Small intestine (tissue), 7 donors: ENCODE data around the gene TMC5. TPM values are rescaled to one million over a fixed set of nuclear protein-coding genes. Genes with fewer than 3 reads are reported as not detected.

ENCODE experiments used
- DNase-seq, 2 donors: peaks; one replicate each; pipeline versions ENCODE4 v3.0.0 to v3.0.0-alpha.2; 2013
- FAIRE-seq: peaks from 2 replicates; lab custom pipeline; 2012; peaks lifted over from hg19 to GRCh38; lab: Jason Lieb, UNC
- H3K27ac ChIP-seq, 3 donors: one replicate each; pipeline ENCODE4 v1.5.1; 2013; ENCODE audit warnings: low read length in 2 of 3, mild to moderate bottlenecking in 2 of 3, control low read depth in 1 of 3, inconsistent platforms in 1 of 3, low read depth in 1 of 3, moderate library complexity in 1 of 3
- H3K27me3 ChIP-seq, 3 donors: one replicate each; pipeline ENCODE4 v1.6.1; 2013; ENCODE audit warnings: low read length in 3 of 3, inconsistent platforms in 1 of 3; ENCODE audit not compliant: control insufficient read depth in 3 of 3, insufficient read depth in 3 of 3
- H3K36me3 ChIP-seq, 3 donors: one replicate each; pipeline ENCODE4 v1.6.1; 2013; ENCODE audit warnings: low read length in 3 of 3, inconsistent platforms in 1 of 3, low read depth in 1 of 3, mild to moderate bottlenecking in 1 of 3, moderate library complexity in 1 of 3; ENCODE audit not compliant: control insufficient read depth in 3 of 3, insufficient read depth in 2 of 3
- H3K4me1 ChIP-seq, 3 donors: one replicate each; pipeline ENCODE4 v1.6.1; 2013; ENCODE audit warnings: low read length in 2 of 3, inconsistent platforms in 1 of 3, low read depth in 1 of 3, mild to moderate bottlenecking in 1 of 3, moderate library complexity in 1 of 3; ENCODE audit not compliant: control insufficient read depth in 3 of 3, insufficient read depth in 2 of 3
- H3K4me3 ChIP-seq, 3 donors: one replicate each; pipeline ENCODE4 v1.5.1; 2013; ENCODE audit warnings: low read length in 3 of 3, control low read depth in 1 of 3, inconsistent platforms in 1 of 3, low read depth in 1 of 3, mild to moderate bottlenecking in 1 of 3, moderate library complexity in 1 of 3
- H3K9me3 ChIP-seq, 2 donors: one replicate each; pipeline ENCODE4 v1.6.1; 2013; ENCODE audit warnings: low read depth in 1 of 2, low read length in 1 of 2; ENCODE audit not compliant: control insufficient read depth in 2 of 2, insufficient read depth in 1 of 2
- WGBS, 3 donors: extraction: QIAGEN DNeasy Blood & Tissue Kit; methylation state at CpG; one replicate each; pipeline ENCODE4 v1.1.7; 2013; 5-methylcytosine and 5-hydroxymethylcytosine counted together
- polyA plus RNA-seq, 4 donors: library from polyadenylated mRNA; stranded (reverse) in 3 of 4; unstranded in 1 of 4; fragments of 200-250 nt in 3 of 4; fragments of 120-200 nt in 1 of 4; gene quantifications; one replicate each; pipeline versions ENCODE4 v1.2.1 to v1.2.3, GENCODE V29; 2013
- donor health status: healthy with polysubstance abuse.
- donor health status: control.
- donor health status: control.
- donor health status: Bipolar disorder and iron deficiency.
- donor health status: healthy.

The TMC5 gene
- polyA plus RNA-seq, 4 donors, result 35.2 to 91.6 (median 72.2) TPM

- Histone ChIP-seq H3K36me3 (peaks cover 0 to 11% (median 2%) of the 10 kb centered on the region in 3 donors), H3K27me3 (no peaks in the 10 kb centered on the region), H3K4me3 (peak overlapping the region; percentile 79 to 93 (median 82)), H3K27ac (peak overlapping the region; percentile 89 to 97 (median 96)), H3K9me3 (no peaks in the 10 kb centered on the region), H3K4me1 (peaks cover 10 to 36% (median 11%) of the 10 kb centered on the region in 3 donors)
- WGBS, 3 donors, result 1 to 5% (median 5%) methylated on average over 8 of the region's 8 CpGs
- FAIRE-seq (no peak), DNase-seq (peak; percentile 81 to 82)
Observed at GRCh38 chr16:19520861-19521331, 103.2 kb downstream of the TMC5 start.

GRCh38 chr16:19521471-19522396 is 104.1 kb downstream of the TMC5 start, which contains the start of gene GDE1:
Gene GDE1 (minus strand): TSS chr16:19522098. CDS start chr16:19521964, 134 bp downstream.
- Histone ChIP-seq H3K4me3 (peak within 1 kb of the TSS; percentile 79 to 93 (median 82)), H3K9me3 (no peaks in the 10 kb centered on the region), H3K4me1 (peaks cover 9 to 28% (median 11%) of the 10 kb centered on the region in 3 donors), H3K27ac (peak within 1 kb of the TSS; percentile 89 to 97 (median 96)), H3K36me3 (peaks cover 0 to 11% (median 2%) of the 10 kb centered on the region in 3 donors), H3K27me3 (no peaks in the 10 kb centered on the region)
- 0 to 1% (median 0%) methylated on average over 56 to 62 of the region's 62 CpGs for WGBS, 3 donors
- no peak for FAIRE-seq
- DNase-seq, result peak; percentile 93 to 96

- H3K27ac ChIP-seq, result peak overlapping the region in 2 of 3 donors; percentile 96 to 97
- H3K27me3 ChIP-seq, result no peaks in the 10 kb centered on the region
- peaks cover 5 to 24% (median 11%) of the 10 kb centered on the region in 3 donors for H3K4me1 ChIP-seq
- FAIRE-seq, result no peak
- peaks cover 0 to 11% (median 0%) of the 10 kb centered on the region in 3 donors for H3K36me3 ChIP-seq
- H3K4me3 ChIP-seq, result peak overlapping the region in 1 of 3 donors; percentile 82
- no peak for DNase-seq
- H3K9me3 ChIP-seq, result no peaks in the 10 kb centered on the region
- WGBS, 3 donors, result 11 to 32% (median 30%) methylated on average over 5 of the region's 5 CpGs
Observed at GRCh38 chr16:19522397-19522732, 104.7 kb downstream of the TMC5 start.

- no peak for FAIRE-seq
- Histone ChIP-seq H3K36me3 (peaks cover 0 to 11% (median 0%) of the 10 kb centered on the region in 3 donors), H3K27me3 (no peaks in the 10 kb centered on the region), H3K9me3 (no peaks in the 10 kb centered on the region), H3K4me1 (peaks cover 5 to 24% (median 11%) of the 10 kb centered on the region in 3 donors), H3K27ac (peak overlapping the region in 1 of 3 donors; percentile 97), H3K4me3 (no peak overlapping the region)
- DNase-seq, result no peak
- WGBS, 3 donors, result 90 to 91% (median 90%) methylated on average over 2 of the region's 2 CpGs
Observed at GRCh38 chr16:19522760-19523159, 105.1 kb downstream of the TMC5 start.

- Histone ChIP-seq H3K4me1 (peaks cover 5 to 24% (median 11%) of the 10 kb centered on the region in 3 donors), H3K36me3 (peaks cover 0 to 11% (median 0%) of the 10 kb centered on the region in 3 donors)
- 69 to 75% (median 71%) methylated on average over 18 of the region's 18 CpGs for WGBS, 3 donors
Observed at GRCh38 chr16:19523184-19523558, 105.5 kb downstream of the TMC5 start.

GRCh38 chr16:19523559-19524355 is 106.1 kb downstream of the TMC5 start, which contains the start of gene CCP110:
Gene CCP110 (plus strand): TSS chr16:19523942. CDS start chr16:19527882, 3,940 bp downstream.
- FAIRE-seq (no peak), DNase-seq (peak; percentile 96 to 98)
- H3K9me3 ChIP-seq, result no peaks in the 10 kb centered on the region
- H3K4me3 ChIP-seq, result peak within 1 kb of the TSS; percentile 77 to 92 (median 91)
- H3K27me3 ChIP-seq, result no peaks in the 10 kb centered on the region
- peaks cover 5 to 23% (median 10%) of the 10 kb centered on the region in 3 donors for H3K4me1 ChIP-seq
- peak within 1 kb of the TSS; percentile 44 to 62 (median 48) for H3K27ac ChIP-seq
- 1% methylated on average over 50 to 51 of the region's 51 CpGs for WGBS, 3 donors
- peaks cover 0 to 16% (median 3%) of the 10 kb centered on the region in 3 donors for H3K36me3 ChIP-seq

More at GRCh38 chr16:19523184-19523558, 105.5 kb downstream of the TMC5 start:
- Histone ChIP-seq H3K27me3 (no peaks in the 10 kb centered on the region), H3K27ac (no peak overlapping the region), H3K9me3 (no peaks in the 10 kb centered on the region), H3K4me3 (no peak overlapping the region)
- no peak for FAIRE-seq
- DNase-seq, result peak in 1 of 2 donors; percentile 16

- Histone ChIP-seq H3K36me3 (peaks cover 0 to 12% (median 3%) of the 10 kb centered on the region in 3 donors), H3K4me3 (peak overlapping the region; percentile 77 to 92 (median 91)), H3K4me1 (peaks cover 0 to 18% (median 6%) of the 10 kb centered on the region in 3 donors), H3K27ac (peak overlapping the region in 2 of 3 donors; percentile 48 to 62), H3K27me3 (no peaks in the 10 kb centered on the region), H3K9me3 (no peaks in the 10 kb centered on the region)
- DNase-seq, result no peak
- FAIRE-seq, result no peak
- 0 to 1% (median 0%) methylated on average over 7 to 11 of the region's 11 CpGs for WGBS, 3 donors
Observed at GRCh38 chr16:19524356-19524615, 106.6 kb downstream of the TMC5 start.
